Heart right ventricle (tissue), 16 donors: Measurements from ENCODE around the gene SASH1. TPM values are rescaled to one million over a fixed set of nuclear protein-coding genes. Genes with fewer than 3 reads are reported as not detected.

Source experiments
- ATAC-seq, 8 donors: fragments of 200-7000 bp; cut with Tn5 transposase; one replicate each; pipeline ENCODE4 v1.9.1; 2020; ENCODE audit warnings: mild to moderate bottlenecking in 8 of 8, moderate library complexity in 8 of 8, moderate number of reproducible peaks in 1 of 8
- DNase-seq, 2 donors: peaks; one replicate each; pipeline ENCODE4 v3.0.0-alpha.2; 2020
- H3K27ac ChIP-seq, 10 donors: fragments of 200-600 bp; sonication (generic) in 2 of 10; one replicate each; pipeline versions ENCODE4 v1.5.0 to v1.8.0; 2020 to 2022; ENCODE audit warnings: mild to moderate bottlenecking in 3 of 10
- H3K27me3 ChIP-seq, 7 donors: fragments of 200-600 bp; one replicate each; pipeline ENCODE4 v1.8.0; 2021 to 2022; ENCODE audit warnings: mild to moderate bottlenecking in 2 of 7
- H3K36me3 ChIP-seq, 9 donors: fragments of 200-600 bp; sonication (generic) in 1 of 9; one replicate each; pipeline versions ENCODE4 v1.5.0 to v1.8.0; 2020 to 2022; ENCODE audit warnings: mild to moderate bottlenecking in 2 of 9
- H3K4me1 ChIP-seq, 9 donors: fragments of 200-600 bp; sonication (generic) in 1 of 9; one replicate each; pipeline versions ENCODE4 v1.5.0 to v1.8.0; 2020 to 2022; ENCODE audit warnings: mild to moderate bottlenecking in 4 of 9
- H3K4me3 ChIP-seq, 10 donors: fragments of 200-600 bp; sonication (generic) in 2 of 10; one replicate each; pipeline versions ENCODE4 v1.5.0 to v1.8.0; 2020 to 2022; ENCODE audit warnings: mild to moderate bottlenecking in 7 of 10, moderate library complexity in 2 of 10
- H3K9me3 ChIP-seq, 11 donors: fragments of 200-600 bp in 10 of 11; sonication (generic) in 2 of 11; one replicate each; pipeline versions ENCODE4 v1.5.0 to v1.8.0; 2013 to 2022; ENCODE audit warnings: mild to moderate bottlenecking in 2 of 11, control low read depth in 1 of 11, moderate library complexity in 1 of 11
- CTCF ChIP-seq, 9 donors: fragments of 200-600 bp; sonication (generic) in 2 of 9; IDR thresholded peaks; one replicate each; pipeline versions ENCODE4 v1.5.0 to v1.8.0; 2021 to 2022; ENCODE audit warnings: antibody characterized with exemption in 9 of 9, mild to moderate bottlenecking in 5 of 9, moderate library complexity in 1 of 9
- WGBS, 2 donors: extraction: QIAGEN DNeasy Blood & Tissue Kit; methylation state at CpG; one replicate each; pipeline ENCODE4 v1.1.7; 2013; ENCODE audit warnings: inconsistent platforms in 1 of 2; 5-methylcytosine and 5-hydroxymethylcytosine counted together
- intact Hi-C, 10 donors: fragments of 100-400 bp; cut with DNase I; formaldehyde crosslinking; loops; one replicate each; pipeline versions ENCODE4 v1.11.1 to v1.14.2; 2022
- polyA plus RNA-seq, 2 donors: library from polyadenylated mRNA; stranded (reverse); fragments of 200-250 nt; gene quantifications; one replicate each; pipeline ENCODE4 v1.2.3, GENCODE V29; 2013
- total RNA-seq, 10 donors: library from RNA; stranded (reverse); fragmentation: NEBNext Ultra II Directional in 3 of 10; extraction: Animal tissue kit (Norgen Biotek cat#: 25700) in 3 of 10; gene quantifications; one replicate each; pipeline versions ENCODE4 v1.2.1 to v1.2.4, GENCODE V29; 2021 to 2023
- donor health status: Arrhythmogenic right ventricular cardiomyopathy.
- donor health status: ischemic (EF 13 %, LVEDD 7.1; RV severe dilation, severe dysfunction).
- donor health status: healthy with polysubstance abuse.
- donor health status: DM: no; HTN: yes; CAD: no.
- donor health status: DM: no; HTN: no; CAD: no.
- donor health status: ischemic (EF 25% LVEDD 6.9; RV normal size, moderate dysfunction).
- donor health status: ischemic (EF 25% LVEDD 5.7; RV mildly dilated, moderate dysfunction).
- donor health status: healthy.
- donor health status: DM: yes; HTN: yes; CAD: no.
- donor health status: Ischemic cardiomyopathy.
- donor health status: ischemic (EF 35%, LVEDD 5.7; RV mildly dilated, moderate dysfunction).
- donor health status: nonischemic (EF 11% LVEDD 7.7; RV severe dilation, severe dysfunction).
- donor health status: DM: yes; HTN: yes; CAD: no.
- donor health status: PGD.
- donor health status: ischemic (EF 29% LVEDD 5.4; RV normal size, mild dysfunction).
- donor health status: nonischemic (EF 23%, LVEDD 6.1; RV moderate dilation, normal function).

Gene SASH1
- total and polyA plus RNA-seq, 12 donors, result 6.9 to 47.1 (median 25.9) TPM

- Histone ChIP-seq H3K27me3 (no peaks in the 10 kb centered on the region), H3K36me3 (peaks cover 0 to 99% (median 55%) of the 10 kb centered on the region in 9 donors), H3K27ac (peak overlapping the region in 8 of 10 donors; percentile 2 to 72 (median 50)), H3K9me3 (no peaks in the 10 kb centered on the region), H3K4me3 (no peak overlapping the region), H3K4me1 (peaks cover 0 to 20% (median 10%) of the 10 kb centered on the region in 9 donors)
- ATAC-seq, result peak in 6 of 8 donors; percentile 23 to 57 (median 41)
- DNase-seq, result no peak
- WGBS, 2 donors, result 63 to 70% methylated on average over 13 of the region's 13 CpGs
- no peak for TF ChIP-seq CTCF (IDR thresholded peaks at IDR 0.05)
- intact Hi-C loops, result no loop called here
Measured at GRCh38 chr6:148538261-148539190, 195.9 kb downstream of the SASH1 start.

- ATAC-seq (no peak), DNase-seq (no peak)
- intact Hi-C loops, result no loop called here
- 80 to 85% methylated on average over 6 of the region's 6 CpGs for whole genome bisulfite sequencing, 2 donors
- Histone ChIP-seq H3K27me3 (no peaks in the 10 kb centered on the region), H3K4me3 (no peak overlapping the region), H3K9me3 (no peaks in the 10 kb centered on the region), H3K36me3 (peaks cover 0 to 100% (median 55%) of the 10 kb centered on the region in 9 donors), H3K27ac (no peak overlapping the region), H3K4me1 (peaks cover 0 to 12% (median 4%) of the 10 kb centered on the region in 9 donors)
- TF ChIP-seq CTCF (IDR thresholded peaks at IDR 0.05), result no peak
Measured at GRCh38 chr6:148543540-148543939, 200.9 kb downstream of the SASH1 start.

GRCh38 chr6:148544421-148544820, 201.8 kb downstream of the SASH1 start:
- Histone ChIP-seq H3K27ac (no peak overlapping the region), H3K4me1 (peaks cover 0 to 8% (median 0%) of the 10 kb centered on the region in 9 donors), H3K36me3 (peaks cover 0 to 100% (median 54%) of the 10 kb centered on the region in 9 donors), H3K9me3 (no peaks in the 10 kb centered on the region), H3K4me3 (no peak overlapping the region), H3K27me3 (no peaks in the 10 kb centered on the region)
- DNase-seq, result no peak
- 93 to 95% methylated on average over 17 of the region's 17 CpGs for WGBS, 2 donors
- ATAC-seq, result peak in 4 of 8 donors; percentile 23 to 38 (median 32)
- intact Hi-C loops, result no loop called here
- no peak for TF ChIP-seq CTCF (IDR thresholded peaks at IDR 0.05)

GRCh38 chr6:148545901-148546300, 203.3 kb downstream of the SASH1 start:
- Histone ChIP-seq H3K4me3 (no peak overlapping the region), H3K36me3 (peaks cover 0 to 100% (median 40%) of the 10 kb centered on the region in 9 donors)
- no peak for TF ChIP-seq CTCF (IDR thresholded peaks at IDR 0.05)

More at GRCh38 chr6:148545901-148546300, 203.3 kb downstream of the SASH1 start:
- WGBS, 2 donors, result 96 to 98% methylated on average over 14 of the region's 14 CpGs
- intact Hi-C loops, result no loop called here
- ATAC-seq (no peak), DNase-seq (no peak)
- Histone ChIP-seq H3K4me1 (peaks cover 3 to 20% (median 8%) of the 10 kb centered on the region in 9 donors), H3K27me3 (no peaks in the 10 kb centered on the region), H3K9me3 (no peaks in the 10 kb centered on the region), H3K27ac (no peak overlapping the region)
